ENCODE data around the gene C9orf50. TPM values are rescaled to one million over a fixed set of nuclear protein-coding genes. Genes with fewer than 3 reads are reported as not detected.

The C9orf50 gene
- total RNA-seq, 3 donors from 2014 or later = not detected

GRCh38 chr9:129624168-129624759, 3.4 kb upstream of the C9orf50 start:
- peak; percentile 78 for TF ChIP-seq CTCF (IDR thresholded peaks at IDR 0.05)
- intact Hi-C loops (cut with DNase I, micrococcal nuclease) = no loop called here
- H3K9me3 ChIP-seq = no peaks in the 10 kb centered on the region
- H3K36me3 ChIP-seq (ENCODE audit: low read depth) = no peaks in the 10 kb centered on the region
- ATAC-seq = no peak
- no peak overlapping the region for H3K4me3 ChIP-seq
- peaks cover 27% of the 10 kb centered on the region for H3K4me1 ChIP-seq (ENCODE audit: low read depth)
- peak; percentile 61 to 78 (median 77) for DNase-seq

GRCh38 chr9:129623331-129623730, 2.4 kb upstream of the C9orf50 start:
- Histone ChIP-seq H3K9me3 (no peaks in the 10 kb centered on the region), H3K4me1 (ENCODE audit: low read depth) (peaks cover 27% of the 10 kb centered on the region), H3K4me3 (no peak overlapping the region), H3K36me3 (ENCODE audit: low read depth) (no peaks in the 10 kb centered on the region)
- intact Hi-C loops (cut with DNase I, micrococcal nuclease) = no loop called here
- no peak for TF ChIP-seq CTCF (IDR thresholded peaks at IDR 0.05)
- ATAC-seq (no peak), DNase-seq (no peak)

- Histone ChIP-seq H3K36me3 (ENCODE audit: low read depth) (no peaks in the 10 kb centered on the region), H3K9me3 (no peaks in the 10 kb centered on the region), H3K4me3 (no peak overlapping the region), H3K4me1 (ENCODE audit: low read depth) (peaks cover 12% of the 10 kb centered on the region)
- ATAC-seq (peak; percentile 50), DNase-seq (no peak)
- TF ChIP-seq CTCF (IDR thresholded peaks at IDR 0.05) = no peak
- intact Hi-C loops (cut with DNase I, micrococcal nuclease) = no loop called here
These were observed 873 bp downstream of the C9orf50 start for GRCh38 chr9:129619787-129620668.

GRCh38 chr9:129617167-129617566, 3.7 kb downstream of the C9orf50 start:
- intact Hi-C loops (cut with DNase I, micrococcal nuclease) = no loop called here
- no peaks in the 10 kb centered on the region for H3K36me3 ChIP-seq (ENCODE audit: low read depth)
- DNase-seq = no peak
- H3K9me3 ChIP-seq = no peaks in the 10 kb centered on the region
- ATAC-seq = peak; percentile 28
- TF ChIP-seq CTCF (IDR thresholded peaks at IDR 0.05) = no peak
- H3K4me1 ChIP-seq (ENCODE audit: low read depth) = peaks cover 12% of the 10 kb centered on the region
- no peak overlapping the region for H3K4me3 ChIP-seq

- ATAC-seq = no peak
- peak in 1 of 3 donors; percentile 46 for DNase-seq
- intact Hi-C loops (cut with DNase I, micrococcal nuclease) = no loop called here
- TF ChIP-seq CTCF (IDR thresholded peaks at IDR 0.05) = no peak
- Histone ChIP-seq H3K4me3 (no peak overlapping the region), H3K9me3 (no peaks in the 10 kb centered on the region), H3K36me3 (ENCODE audit: low read depth) (no peaks in the 10 kb centered on the region), H3K4me1 (ENCODE audit: low read depth) (peaks cover 13% of the 10 kb centered on the region)
These were observed 5.3 kb downstream of the C9orf50 start for GRCh38 chr9:129615407-129616285.

Data from mucosa of descending colon (tissue), 3 donors.